ENCODE data around the gene TOB2. TPM values are rescaled to one million over a fixed set of nuclear protein-coding genes. Genes with fewer than 3 reads are reported as not detected.

Gene TOB2
- total and polyA plus RNA-seq, 9 of the 15 experiments (the other 6 are each of a cell fraction or from before 2014, with no cell fraction given), result 3.3 to 20.5 (median 7.3) TPM

- Histone ChIP-seq H3K9me3 (replicated peaks; ENCODE audit: control insufficient read depth, insufficient read depth, low read depth, low read length) (no peaks in the 10 kb centered on the region), H2AFZ (ENCODE audit: low read depth, low read length) (no peak overlapping the region), H3K9ac (ENCODE audit: insufficient read depth in 1 of 2, low read depth in 2 of 2, low read length in 2 of 2) (peak overlapping the region in 1 of 2 experiments; percentile 69; a peak in 1 of 4 replicates), H3K9me1 (ENCODE audit: control insufficient read depth, insufficient read depth, low read length) (no peaks in the 10 kb centered on the region), H3K4me1 (replicated peaks in 1 of 2; ENCODE audit: control insufficient read depth in 2 of 2, insufficient read depth in 2 of 2, low read length in 2 of 2) (peaks cover 0 to 8% of the 10 kb centered on the region in 2 experiments; a peak in 2 of 5 replicates), H4K20me1 (replicated peaks; ENCODE audit: control insufficient read depth, insufficient read depth, low read length) (no peaks in the 10 kb centered on the region; the same call in 1 of the 2 replicates), H3K4me3 (no peak overlapping the region), H3K4me2 (ENCODE audit: insufficient read depth, low read length) (no peak overlapping the region), H3K36me3 (ENCODE audit: control insufficient read depth, insufficient read depth, low read length) (peaks cover 45% of the 10 kb centered on the region; the same call in 2 of the 3 replicates), H3K27ac (ENCODE audit: extremely low read depth, low read depth, low read length) (no peak overlapping the region), H3K27me3 (ENCODE audit: control insufficient read depth in 2 of 2, insufficient read depth in 2 of 2, low read length in 2 of 2) (no peaks in the 10 kb centered on the region), H3K79me2 (ENCODE audit: control insufficient read depth, insufficient read depth, low read length) (peaks cover 17% of the 10 kb centered on the region)
- intact Hi-C loops (cut with micrococcal nuclease) (no loop called here), in situ Hi-C loops (cut with MboI) (no loop called here)
- BruUV-seq (replicated peaks), result no TSS peak
- FAIRE-seq (no peak), DNase-seq (ENCODE audit: extremely low read depth in 1 of 4, low spot score in 3 of 4) (peak in 1 of 4 experiments; percentile 9), ATAC-seq (no peak; the same call in 2 of the 3 replicates)
- ChIA-PET POLR2A (interaction anchor here (1.0 to 1.2 kb wide), 3 partner anchors 8 to 11 kb away, joined by 3 to 4 read pairs (median 3); partner anchors contain the start of gene TOB2), CTCF (ENCODE audit: low intra/inter-chr PET ratio) (no interaction called here)
- WGBS (ENCODE audit: insufficient coverage, low coverage, missing lambda C conversion rate), result 81% methylated on average over 4 of the region's 4 CpGs
- no peak for TF ChIP-seq HMG20A (CRISPR knock-in tag; conservative IDR thresholded peaks at IDR 0.05)
- TF ChIP-seq BCLAF1 (IDR thresholded peaks at IDR 0.05; ENCODE audit: borderline replicate concordance in 1 of 2, control insufficient read depth in 1 of 2, low read depth in 2 of 2, low read length in 1 of 2), result no peak
- no peak for TF ChIP-seq RNF219 (CRISPR knock-in tag; IDR thresholded peaks at IDR 0.05)
- no peak for TF ChIP-seq ZBTB43 (CRISPR knock-in tag; IDR thresholded peaks at IDR 0.05)
- no peak for TF ChIP-seq ARID3A (IDR thresholded peaks at IDR 0.05; ENCODE audit: borderline replicate concordance, low read depth, low read length)
- TF ChIP-seq NR2C2 (CRISPR knock-in tag; IDR thresholded peaks at IDR 0.05), result no peak
- TF ChIP-seq NR2C2 (tag; IDR thresholded peaks at IDR 0.05), result no peak
- no peak for TF ChIP-seq USF2 (CRISPR knock-in tag; IDR thresholded peaks at IDR 0.05)
- TF ChIP-seq NONO (IDR thresholded peaks at IDR 0.05; ENCODE audit: low read depth in 2 of 2, low read length in 1 of 2), result no peak
- no peak for TF ChIP-seq RAD21 (CRISPR knock-in tag; conservative IDR thresholded peaks at IDR 0.05 in 1 of 2, IDR thresholded peaks at IDR 0.05 in 1 of 2)
- TF ChIP-seq ZNF175 (CRISPR knock-in tag; IDR thresholded peaks at IDR 0.05; ENCODE audit: low read depth), result no peak
Observed at GRCh38 chr22:41435560-41435959, 11.0 kb downstream of the TOB2 start.

Measured in K562 (cell line).